GM18519 (cell line): ENCODE measurements around the gene CDC42BPG.
A peak's percentile ranks its signal among the peaks of the same experiment; 100 is the strongest.

Experiments used
- ATAC-seq: cut with Tn5 transposase; IDR thresholded peaks from one replicate; pipeline ENCODE4 v1.9.1; 2021; ENCODE audit warnings: mild to moderate bottlenecking, moderate library complexity; ENCODE audit not compliant: unreplicated experiment, low FRiP score

CDC42BPG gene

GRCh38 chr11:64879244-64879900, 34.9 kb upstream of the CDC42BPG start:
- no peak for ATAC-seq

DNA sequence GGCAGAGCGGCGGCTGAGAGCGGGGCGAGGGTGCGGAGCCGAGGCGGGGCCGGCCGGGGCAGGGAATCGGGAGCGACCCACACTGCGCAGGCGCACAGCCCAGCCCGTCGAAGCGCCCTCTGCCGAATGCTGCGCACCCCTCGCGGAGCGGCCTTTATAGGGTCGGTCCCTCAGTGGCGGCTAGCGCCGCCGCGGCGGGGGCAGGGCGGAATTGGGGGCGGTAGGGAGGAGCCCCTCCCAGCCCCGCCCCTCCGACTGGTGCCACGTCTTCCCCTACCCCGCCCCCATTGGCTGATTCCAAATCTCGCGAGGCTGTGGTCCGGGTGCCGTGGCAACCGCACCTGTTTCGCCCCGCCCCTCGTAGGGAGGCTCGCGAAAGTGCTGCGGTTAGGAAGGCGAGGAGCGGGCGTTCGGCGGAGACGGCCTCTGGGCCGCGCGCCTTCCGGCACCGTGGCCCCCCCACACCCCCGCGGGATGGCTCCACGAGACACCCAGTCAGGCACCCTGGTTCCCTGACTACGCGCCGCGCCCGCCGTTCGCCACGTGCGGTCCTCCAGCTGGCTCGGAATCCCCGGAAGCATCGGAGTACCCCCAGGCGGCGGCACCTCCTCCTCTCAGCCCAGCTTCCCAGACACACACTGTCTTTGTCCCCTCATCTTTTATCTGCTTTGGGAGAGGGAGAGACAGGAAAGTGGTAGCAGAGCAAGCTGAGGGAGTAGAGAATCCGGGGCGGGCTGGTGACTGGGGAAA, 34.2 kb upstream of the CDC42BPG start, which contains the start of gene EHD1:
Gene EHD1, minus strand, starts transcription at position 128 of the 750 bp plus-strand sequence. CDS start 157 bp downstream, outside the sequence.
- peak; percentile 59 for ATAC-seq

- no peak for ATAC-seq
Observed at GRCh38 chr11:64878223-64878493, 33.7 kb upstream of the CDC42BPG start.

GRCh38 chr11:64877390-64878222, 33.2 kb upstream of the CDC42BPG start:
- no peak for ATAC-seq

DNA sequence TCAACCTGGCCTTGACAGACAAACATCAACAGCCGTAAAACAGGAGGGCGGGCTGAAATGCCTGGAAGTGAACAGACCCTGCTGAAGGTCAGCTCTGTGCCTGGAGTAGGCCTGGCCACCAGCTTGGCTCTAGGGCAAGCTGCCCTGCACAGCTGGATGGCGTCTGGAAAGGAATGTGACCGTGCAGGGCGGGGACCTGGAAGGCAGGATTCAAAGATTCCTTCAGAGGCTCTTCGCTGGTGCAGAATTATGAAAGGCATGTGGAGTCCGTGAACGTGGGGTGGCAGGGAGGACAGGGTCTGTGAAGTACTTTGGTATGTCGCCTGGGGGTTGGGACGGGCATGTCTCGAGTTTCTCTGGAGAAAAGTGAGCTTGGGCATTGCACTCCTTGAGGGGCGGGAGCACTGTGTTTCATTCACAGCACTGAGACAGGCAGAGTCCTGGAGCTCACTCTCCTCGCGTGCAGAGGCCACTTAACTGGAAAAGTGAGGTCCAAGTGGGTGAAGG, 32.4 kb upstream of the CDC42BPG start:
- ATAC-seq: no peak

DNA sequence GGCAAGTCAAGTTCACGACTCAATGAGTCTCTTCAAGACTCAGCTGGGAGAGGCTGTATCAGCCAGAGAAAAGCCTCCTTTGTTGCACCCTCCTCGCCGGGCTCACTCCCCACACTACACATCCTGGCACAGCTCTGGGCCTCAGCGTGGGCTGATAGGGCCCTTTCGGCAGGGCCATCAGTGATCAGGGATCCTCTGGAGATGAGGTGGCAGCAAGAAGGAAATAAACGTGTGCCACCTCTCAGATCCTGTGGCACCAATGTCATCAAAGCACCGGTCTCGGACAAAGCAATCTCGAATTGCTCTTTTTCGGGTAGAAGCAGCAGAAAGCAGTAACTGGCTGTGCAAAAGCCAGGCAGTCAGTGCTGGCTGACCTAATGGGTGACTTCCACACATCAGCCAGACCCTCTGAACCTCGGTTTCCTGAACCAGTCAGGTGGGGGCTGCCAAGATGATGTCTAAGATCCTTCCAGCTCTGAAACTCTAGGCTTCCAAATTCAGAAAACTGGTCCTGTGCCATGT, 31.8 kb upstream of the CDC42BPG start:
- ATAC-seq: no peak

- no peak for ATAC-seq
Observed at GRCh38 chr11:64875369-64876228, 31.1 kb upstream of the CDC42BPG start.

GRCh38 chr11:64874308-64875240, 30.1 kb upstream of the CDC42BPG start:
- no peak for ATAC-seq

GRCh38 chr11:64872790-64873488, 28.5 kb upstream of the CDC42BPG start:
- ATAC-seq: no peak

- no peak for ATAC-seq
Observed at GRCh38 chr11:64871492-64871891, 27.0 kb upstream of the CDC42BPG start.

- no peak for ATAC-seq
Observed at GRCh38 chr11:64870893-64871466, 26.5 kb upstream of the CDC42BPG start.

DNA sequence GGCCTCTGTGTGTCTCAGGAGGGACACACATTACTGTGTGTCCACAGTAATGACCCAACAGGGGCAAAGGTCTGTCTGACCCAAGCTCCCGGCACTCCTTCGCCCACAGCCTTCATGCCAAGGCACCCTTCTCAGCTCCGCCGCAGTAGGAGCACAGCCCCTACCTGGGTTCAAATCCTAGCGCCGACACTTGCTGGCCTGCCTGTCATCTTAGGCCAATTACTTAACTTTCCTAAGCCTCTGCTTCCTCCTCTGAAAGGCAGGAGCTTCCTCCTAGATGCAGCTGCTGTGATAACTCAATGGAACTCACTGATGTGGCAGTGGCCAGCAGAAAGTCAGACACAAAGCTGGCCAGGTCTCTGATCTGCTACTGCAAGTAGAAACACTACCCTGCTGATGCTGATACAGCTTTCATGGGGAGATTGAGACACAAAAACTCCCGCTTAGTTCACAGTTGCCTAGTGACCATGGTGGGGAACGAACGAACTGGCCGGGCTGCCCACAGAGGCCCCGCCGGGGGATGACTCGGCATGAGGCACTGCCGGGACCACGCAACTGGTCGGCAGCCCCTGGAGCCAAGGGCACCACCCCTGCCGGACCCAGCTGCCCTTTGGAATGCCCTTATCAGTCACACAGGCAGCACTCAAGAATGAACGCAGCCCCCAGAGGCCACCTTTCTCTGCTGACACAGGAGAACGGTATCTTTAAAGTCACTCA, 25.9 kb upstream of the CDC42BPG start:
- no peak for ATAC-seq

DNA sequence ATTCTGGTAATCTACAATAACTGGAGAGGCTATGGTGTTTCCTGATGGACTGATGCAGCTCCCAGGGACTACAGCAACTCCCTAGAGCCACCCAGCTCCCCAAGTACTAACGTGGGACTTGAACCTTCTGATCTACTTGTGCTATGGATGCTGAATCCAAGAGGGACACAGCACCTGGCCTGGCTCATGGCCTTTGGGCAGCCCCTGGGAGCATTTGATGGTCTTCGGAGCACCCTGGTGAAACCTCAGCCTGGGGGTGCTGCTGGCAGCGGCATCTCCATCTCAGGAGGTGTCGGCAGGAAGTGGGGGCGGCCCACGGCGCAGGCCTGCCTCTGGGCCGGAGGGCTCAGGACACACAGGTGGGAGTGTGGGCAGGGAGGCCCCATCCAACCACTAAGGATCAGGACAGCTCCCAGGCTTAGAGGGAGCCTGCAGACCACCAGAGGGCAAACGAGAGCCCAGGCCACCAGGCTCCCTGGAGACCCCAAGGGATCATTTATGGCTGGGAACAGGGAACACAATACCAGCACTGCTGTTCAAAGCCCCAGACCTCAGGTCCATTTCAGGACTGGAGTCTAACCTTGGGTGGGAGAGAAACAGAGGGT, 25.2 kb upstream of the CDC42BPG start:
- ATAC-seq: no peak

DNA sequence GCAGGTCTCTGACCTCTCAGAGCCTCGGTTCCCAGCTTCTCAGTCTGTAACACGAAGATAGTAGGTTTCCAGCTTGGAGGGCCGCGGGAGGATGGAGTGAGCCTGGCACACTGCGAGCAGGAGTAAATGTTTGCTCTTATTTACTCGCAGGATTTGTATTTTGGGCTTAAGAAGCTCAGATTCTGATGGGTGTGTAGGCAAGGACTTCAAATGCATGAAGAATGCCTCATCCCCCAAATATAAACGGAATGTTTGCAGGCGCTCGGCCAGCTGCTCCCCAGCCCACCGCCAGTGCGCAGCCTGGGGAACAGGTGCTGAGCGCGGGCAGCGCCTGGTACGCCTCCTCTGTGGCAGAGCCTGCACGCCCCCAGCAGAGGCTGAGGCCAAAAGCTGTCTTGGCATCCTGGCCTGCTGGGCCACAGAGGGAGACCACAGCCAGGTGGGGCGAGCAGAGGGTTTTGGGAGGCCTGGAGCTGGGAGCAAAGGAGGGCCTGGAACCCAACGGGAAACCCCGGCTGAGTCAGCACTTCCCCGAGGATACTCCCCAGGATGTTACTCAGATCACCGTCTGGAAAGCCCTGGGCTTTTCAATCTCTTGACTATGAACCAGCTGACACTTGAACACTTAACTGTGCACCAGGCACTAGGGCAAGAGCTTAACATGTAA, 24.6 kb upstream of the CDC42BPG start:
- no peak for ATAC-seq

- ATAC-seq: no peak
Observed at GRCh38 chr11:64867748-64868462, 23.5 kb upstream of the CDC42BPG start.

GRCh38 chr11:64866173-64866491, 21.7 kb upstream of the CDC42BPG start:
- no peak for ATAC-seq
